Right lobe of liver (tissue), 4 donors: ENCODE results near the gene ZEB1.

Experiments
- CTCF ChIP-seq, 4 donors: fragments of 200-600 bp in 3 of 4; fragments of 450-650 bp in 1 of 4; IDR thresholded peaks; one replicate each; pipeline versions ENCODE4 v1.5.1 to v1.8.0; 2016 to 2022; ENCODE audit warnings: antibody characterized with exemption in 4 of 4, mild to moderate bottlenecking in 2 of 4
- POLR2A ChIP-seq: fragments of 450-650 bp; IDR thresholded peaks from one replicate; pipeline ENCODE4 v1.6.1; 2017; ENCODE audit warnings: antibody characterized with exemption, mild to moderate bottlenecking
- donor health status: DM: no; HTN: no; CAD: no.
- donor health status: DM: no; HTN: no; CAD: no.
- donor health status: DM: no; HTN: yes; CAD: no.

DNA sequence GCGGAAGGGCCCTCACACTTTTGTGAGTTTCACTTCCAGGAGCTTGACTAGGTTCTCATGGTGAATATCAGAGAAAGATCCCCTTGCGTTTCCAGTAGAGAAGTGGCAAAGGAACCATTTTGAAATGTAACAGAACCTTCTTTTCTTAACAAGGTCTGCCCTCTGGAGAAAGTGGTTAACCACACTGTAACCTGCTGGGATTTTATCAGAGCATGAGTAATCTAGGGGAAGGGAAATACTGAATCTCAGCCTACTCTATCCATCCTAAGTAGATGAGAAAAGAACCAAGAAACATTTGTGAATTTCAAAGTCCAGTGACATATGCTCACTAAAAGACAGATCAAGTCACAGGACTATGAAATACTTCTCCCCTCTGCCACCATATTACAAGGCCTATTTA lies 235.5 kb downstream of the ZEB1 start:
- TF ChIP-seq CTCF (IDR thresholded peaks at IDR 0.05) = no peak
- TF ChIP-seq POLR2A = no peak
